NT2/D1 (cell line): ENCODE data around the gene CDC42SE2.

Experiments used
- SUZ12 ChIP-seq: IDR thresholded peaks from 2 replicates; pipeline ENCODE4 v1.6.1; 2011; ENCODE audit not compliant: insufficient read length, insufficient read depth; ENCODE audit errors: extremely low read depth
- YY1 ChIP-seq: IDR thresholded peaks from 2 replicates; pipeline ENCODE4 v1.6.1; 2011; ENCODE audit not compliant: insufficient read length, insufficient read depth

DNA sequence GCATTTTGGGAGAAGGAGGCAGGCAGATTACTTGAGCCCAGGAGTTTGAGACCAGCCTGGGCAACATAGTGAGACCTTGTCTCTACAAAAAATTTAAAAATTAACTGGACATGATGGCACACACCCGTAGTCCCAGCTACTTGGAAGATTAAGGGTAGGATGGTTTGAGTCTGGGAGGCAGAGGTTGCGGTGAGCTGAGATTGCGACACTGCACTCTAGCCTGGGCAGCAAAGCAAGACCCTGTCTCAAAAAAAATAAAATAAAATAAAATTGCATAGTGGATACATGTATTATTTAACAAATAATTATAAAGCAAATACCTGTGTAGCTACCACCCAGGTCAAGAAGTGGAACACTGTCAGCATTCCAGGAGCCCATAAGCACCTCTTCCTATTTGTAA, 90.1 kb downstream of the CDC42SE2 start:
- TF ChIP-seq YY1, result no peak
- no peak for TF ChIP-seq SUZ12
